Myocyte (in vitro differentiated cells): ENCODE data around the gene SLC45A2. TPM values are rescaled to one million over a fixed set of nuclear protein-coding genes. Genes with fewer than 3 reads are reported as not detected.
"Not testable (repeated sequence)": the region's sequence is repeated elsewhere in the genome, so short reads cannot be mapped to it uniquely, and the experiment has no call there.

Experiments
- DNase-seq: peaks from one replicate; pipeline ENCODE4 v3.0.0-alpha.2; 2012; ENCODE audit warnings: low read depth
- polyA plus RNA-seq: library from polyadenylated mRNA; unstranded; fragments of >200 nt; gene quantifications from one replicate; pipeline ENCODE4 v1.2.1, GENCODE V29; 2012; ENCODE audit warnings: missing spikeins
- total RNA-seq: library from RNA; depleted of rRNA; stranded (reverse); fragments of >200 nt; gene quantifications from 2 replicates; pipeline ENCODE4 v1.2.3, GENCODE V29; 2014

The SLC45A2 gene
- total RNA-seq, result 0.05 and 0.37 TPM in 2 replicates
- polyA plus RNA-seq, result 0.81 TPM

- DNase-seq, result peak; percentile 57
Measured at GRCh38 chr5:33984671-33985124, at the start of gene SLC45A2. Gene SLC45A2 (minus strand): TSS chr5:33984693. CDS start chr5:33984583, 110 bp downstream.

- DNase-seq, result no peak
Measured at GRCh38 chr5:34031966-34032365, 47.5 kb upstream of the SLC45A2 start.

- DNase-seq, result no peak
Measured at GRCh38 chr5:34031117-34031516, 46.6 kb upstream of the SLC45A2 start.

- not testable (repeated sequence) for DNase-seq
Measured at GRCh38 chr5:34030585-34030984, 46.1 kb upstream of the SLC45A2 start.

- DNase-seq, result no peak
Measured at GRCh38 chr5:34030048-34030447, 45.6 kb upstream of the SLC45A2 start.

- DNase-seq, result no peak
Measured at GRCh38 chr5:34028349-34028748, 43.9 kb upstream of the SLC45A2 start.

GRCh38 chr5:34026089-34026761 lies 41.7 kb upstream of the SLC45A2 start:
- DNase-seq, result no peak

GRCh38 chr5:34022121-34022705 lies 37.7 kb upstream of the SLC45A2 start:
- no peak for DNase-seq

- no peak for DNase-seq
Measured at GRCh38 chr5:34021334-34021733, 36.8 kb upstream of the SLC45A2 start.

- no peak for DNase-seq
Measured at GRCh38 chr5:34020726-34021125, 36.2 kb upstream of the SLC45A2 start.

GRCh38 chr5:34017254-34017653 lies 32.8 kb upstream of the SLC45A2 start:
- DNase-seq, result no peak

- no peak for DNase-seq
Measured at GRCh38 chr5:34016750-34017149, 32.3 kb upstream of the SLC45A2 start.

GRCh38 chr5:34016222-34016621 lies 31.7 kb upstream of the SLC45A2 start:
- no peak for DNase-seq

- DNase-seq, result no peak
Measured at GRCh38 chr5:34015120-34015822, 30.8 kb upstream of the SLC45A2 start.

GRCh38 chr5:34014626-34015025 lies 30.1 kb upstream of the SLC45A2 start:
- DNase-seq, result peak; percentile 30

- no peak for DNase-seq
Measured at GRCh38 chr5:34013547-34013946, 29.1 kb upstream of the SLC45A2 start.

- peak; percentile 66 for DNase-seq
Measured at GRCh38 chr5:34012791-34013190, 28.3 kb upstream of the SLC45A2 start.

- no peak for DNase-seq
Measured at GRCh38 chr5:34011536-34011935, 27.0 kb upstream of the SLC45A2 start.

GRCh38 chr5:34010146-34010545 lies 25.7 kb upstream of the SLC45A2 start:
- DNase-seq, result not testable (repeated sequence)

GRCh38 chr5:34009610-34010009 lies 25.1 kb upstream of the SLC45A2 start:
- DNase-seq, result no peak

GRCh38 chr5:34008802-34009201 lies 24.3 kb upstream of the SLC45A2 start:
- DNase-seq, result peak; percentile 18
